GM13977 (cell line): ENCODE measurements around the gene MMRN2.

ENCODE experiments used
- DNase-seq: peaks from one replicate; pipeline ENCODE4 v3.0.0; 2012; ENCODE audit warnings: low spot score
- CTCF ChIP-seq: IDR thresholded peaks from 2 replicates; pipeline ENCODE4 v1.5.1; 2012; ENCODE audit warnings: mild to moderate bottlenecking, control low read depth; ENCODE audit not compliant: insufficient read depth; ENCODE audit errors: extremely low read depth, missing control alignments
- in situ Hi-C: fragments of 300-500 bp; cut with MboI; formaldehyde crosslinking; loops from one replicate; pipeline ENCODE4 v1.12.0; 2022; ENCODE audit warnings: low sequenced_read_pairs, low pct_unique_long_range_greater_than_20kb, mixed read lengths, inconsistent platforms; ENCODE audit not compliant: unreplicated experiment

MMRN2 gene

GRCh38 chr10:86959737-86960002 lies 2.3 kb upstream of the MMRN2 start:
- no peak for DNase-seq
- in situ Hi-C loops: no loop called here

GRCh38 chr10:86958901-86959736 lies 1.7 kb upstream of the MMRN2 start:
- no peak for TF ChIP-seq CTCF
- DNase-seq: no peak
- in situ Hi-C loops: no loop called here

More at GRCh38 chr10:86959737-86960002, 2.3 kb upstream of the MMRN2 start:
- TF ChIP-seq CTCF: no peak

- no peak for TF ChIP-seq CTCF
- in situ Hi-C loops: no loop called here
- no peak for DNase-seq
Observed at GRCh38 chr10:86958116-86958900, 893 bp upstream of the MMRN2 start, which contains the start of gene SNCG. SNCG (plus strand) TSS chr10:86958599; CDS start chr10:86958698, 99 bp downstream.

- in situ Hi-C loops: no loop called here
- no peak for TF ChIP-seq CTCF
- DNase-seq: no peak
Observed at GRCh38 chr10:86956848-86957448, 467 bp downstream of the MMRN2 start.

GRCh38 chr10:86956195-86956847 lies 1.1 kb downstream of the MMRN2 start:
- in situ Hi-C loops: no loop called here
- DNase-seq: no peak
- TF ChIP-seq CTCF: no peak

- no peak for DNase-seq
- in situ Hi-C loops: no loop called here
- no peak for TF ChIP-seq CTCF
Observed at GRCh38 chr10:86955501-86956194, 1.8 kb downstream of the MMRN2 start.
